Measurements from ENCODE around the gene ADAMTSL2.

DNA sequence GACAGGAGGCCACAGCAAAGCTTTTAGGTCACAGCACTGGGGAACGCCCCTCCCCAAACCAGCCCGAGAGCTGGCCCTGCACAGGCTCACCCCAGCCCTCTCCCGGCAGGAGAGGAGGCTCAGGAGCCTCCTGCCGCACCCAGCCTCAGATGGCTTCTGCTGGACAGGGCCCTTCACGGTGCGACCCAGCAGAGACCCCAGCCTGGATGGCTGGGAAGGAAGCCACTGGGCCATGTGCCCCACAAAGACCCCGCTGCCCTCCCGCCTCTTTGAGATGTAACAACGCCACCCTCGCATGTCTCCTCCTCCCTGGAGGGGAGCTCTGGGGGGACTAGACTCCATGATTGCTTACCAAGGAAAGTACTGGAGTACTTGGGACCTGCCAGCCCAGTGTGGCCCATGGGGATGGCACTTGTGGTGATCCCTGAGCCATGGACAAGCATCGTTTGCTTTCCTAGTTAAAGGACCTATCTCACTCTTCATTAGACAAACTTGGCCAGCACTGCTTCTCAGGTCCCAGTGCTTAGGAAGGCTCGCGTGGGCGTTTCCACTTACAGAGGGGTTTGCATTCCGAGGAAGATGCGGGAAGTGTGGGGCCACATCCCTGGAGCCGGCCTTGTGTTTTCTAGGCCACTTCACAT, 18.8 kb upstream of the ADAMTSL2 start:
- no peak for TF ChIP-seq POLR2AphosphoS5 (IDR thresholded peaks at IDR 0.05; ENCODE audit: borderline replicate concordance, low read depth, low read length)
- no peak for TF ChIP-seq EZH2 (IDR thresholded peaks at IDR 0.05)
- TF ChIP-seq FOXP2 (optimal IDR thresholded peaks at IDR 0.05; ENCODE audit: control extremely low read depth, extremely low read length, insufficient read depth): no peak
